Stomach (tissue), 4 donors: ENCODE measurements around the gene LRMDA.

Source experiments
- CTCF ChIP-seq, 7 experiments: fragments of 450-650 bp in 4 of 7; fragments of 200-600 bp in 3 of 7; sonication (generic) in 3 of 7; IDR thresholded peaks; one replicate each; pipeline ENCODE4 v1.5.1; 2016 to 2019; ENCODE audit warnings: antibody characterized with exemption in 7 of 7, control low read depth in 2 of 7, mild to moderate bottlenecking in 1 of 7
- EP300 ChIP-seq: sonication (generic); formaldehyde crosslinking; IDR thresholded peaks from one replicate; pipeline ENCODE4 v1.6.1; 2017; ENCODE audit warnings: antibody characterized with exemption
- POLR2A ChIP-seq, 4 donors: fragments of 450-650 bp; IDR thresholded peaks; one replicate each; pipeline ENCODE4 v1.6.1; 2016; ENCODE audit warnings: antibody characterized with exemption in 4 of 4, control low read depth in 2 of 4, mild to moderate bottlenecking in 1 of 4, moderate library complexity in 1 of 4
- POLR2AphosphoS5 ChIP-seq, 3 donors: sonication (generic); formaldehyde crosslinking; IDR thresholded peaks; one replicate each; pipeline ENCODE4 v1.6.1; 2016; ENCODE audit warnings: antibody characterized with exemption in 3 of 3

- TF ChIP-seq CTCF (IDR thresholded peaks at IDR 0.05) = no peak
- no peak for TF ChIP-seq POLR2AphosphoS5 (IDR thresholded peaks at IDR 0.05)
- no peak for TF ChIP-seq POLR2A (IDR thresholded peaks at IDR 0.05)
- no peak for TF ChIP-seq EP300
Measured at GRCh38 chr10:76301211-76301610, 869.8 kb downstream of the LRMDA start.
